OCI-LY1 (cell line): ENCODE results near the gene JUP.

Source experiments
- H2AFZ ChIP-seq: fragments of 200-600 bp; sonication (generic), shearing (Covaris generic); 2 replicates; pipeline ENCODE4 v1.6.0; 2014; ENCODE audit warnings: antibody characterized with exemption, mild to moderate bottlenecking, low read length
- H3F3A ChIP-seq: fragments of 200-600 bp; sonication (generic), shearing (Covaris generic); 2 replicates; pipeline ENCODE4 v1.6.0; 2014; ENCODE audit warnings: mild to moderate bottlenecking, antibody characterized with exemption, low read length, moderate library complexity; ENCODE audit not compliant: insufficient read depth
- H3K27ac ChIP-seq: fragments of 200-600 bp; sonication (generic); 2 replicates; pipeline ENCODE4 v1.5.1; 2014; ENCODE audit warnings: low read length, mixed run types, mild to moderate bottlenecking, low read depth; ENCODE audit not compliant: poor library complexity, severe bottlenecking
- H3K27me3 ChIP-seq: fragments of 200-600 bp; sonication (generic); 2 replicates; pipeline ENCODE4 v1.6.0; 2014; ENCODE audit warnings: antibody characterized with exemption, mild to moderate bottlenecking, low read length, moderate library complexity; ENCODE audit not compliant: insufficient read depth
- H3K36me3 ChIP-seq: fragments of 200-600 bp; sonication (generic); 2 replicates; pipeline ENCODE4 v1.6.1; 2014; ENCODE audit warnings: mild to moderate bottlenecking, antibody characterized with exemption, low read length, moderate library complexity, mixed read lengths; ENCODE audit not compliant: insufficient read depth
- H3K4me1 ChIP-seq: fragments of 200-600 bp; sonication (generic); 2 replicates; pipeline ENCODE4 v1.5.1; 2014; ENCODE audit warnings: mild to moderate bottlenecking, low read length, moderate library complexity; ENCODE audit not compliant: insufficient read depth, severe bottlenecking
- H3K4me2 ChIP-seq: fragments of 200-600 bp; sonication (generic), shearing (Covaris generic); 2 replicates; pipeline ENCODE4 v1.6.1; 2014; ENCODE audit warnings: low read length
- H3K4me3 ChIP-seq: fragments of 200-600 bp; sonication (generic); 2 replicates; pipeline ENCODE4 v1.5.1; 2014; ENCODE audit warnings: low read length, low read depth, mild to moderate bottlenecking, mixed read lengths; ENCODE audit not compliant: poor library complexity, severe bottlenecking
- H3K79me2 ChIP-seq: fragments of 200-600 bp; shearing (Covaris generic); 2 replicates; pipeline ENCODE4 v1.6.1; 2016; ENCODE audit warnings: mixed run types, low read length, mixed read lengths; ENCODE audit not compliant: insufficient read depth
- H3K9ac ChIP-seq: fragments of 200-600 bp; sonication (generic), shearing (Covaris generic); 2 replicates; pipeline ENCODE4 v1.6.1; 2014; ENCODE audit warnings: mild to moderate bottlenecking, low read length, mixed read lengths
- H3K9me2 ChIP-seq: fragments of 200-600 bp; sonication (generic), shearing (Covaris generic); 2 replicates; pipeline ENCODE4 v1.6.1; 2014; ENCODE audit warnings: low read depth, mild to moderate bottlenecking, low read length, mixed read lengths
- H3K9me3 ChIP-seq: fragments of 200-600 bp; shearing (Covaris generic); 2 replicates; pipeline ENCODE4 v1.6.1; 2014; ENCODE audit warnings: low read length, mixed read lengths
- H4K20me1 ChIP-seq: fragments of 200-600 bp; sonication (generic), shearing (Covaris generic); 2 replicates; pipeline ENCODE4 v1.6.0; 2016; ENCODE audit warnings: mild to moderate bottlenecking, low read length; ENCODE audit not compliant: insufficient read depth
- EZH2 ChIP-seq: fragments of 200-600 bp; sonication (generic), shearing (Covaris generic); IDR thresholded peaks from 2 replicates; pipeline ENCODE4 v1.8.0; 2017; ENCODE audit warnings: borderline replicate concordance, mixed run types, mild to moderate bottlenecking, antibody characterized with exemption, low read length, moderate library complexity, mixed read lengths
- TF ChIP-seq, protein P1 (sequence below): fragments of 200-600 bp; sonication (generic), shearing (Covaris generic); IDR thresholded peaks from 2 replicates; pipeline ENCODE4 v1.5.1; 2017; ENCODE audit warnings: mild to moderate bottlenecking, antibody characterized with exemption, low read length, moderate library complexity, mixed read lengths

Gene JUP

DNA sequence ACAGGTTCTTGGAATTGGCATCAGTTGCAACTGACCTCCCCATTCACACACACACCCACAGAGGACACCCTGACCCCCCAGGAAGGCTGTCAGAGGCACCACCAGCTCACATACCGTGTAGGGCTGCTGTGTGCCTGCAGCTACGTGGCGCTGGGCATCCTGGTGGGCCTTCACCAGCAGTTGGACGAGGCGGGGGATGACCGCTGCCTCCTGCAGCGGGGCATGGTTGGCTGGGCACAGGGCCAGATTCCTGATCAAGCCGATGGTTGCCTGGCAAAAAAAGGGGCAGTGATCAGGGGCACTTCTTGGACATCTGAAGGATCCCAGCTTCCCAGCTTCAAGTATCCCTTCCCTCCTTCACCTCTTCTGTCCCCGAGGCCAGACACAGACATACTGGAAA is 27.9 kb downstream of the JUP start:
- no peak overlapping the region for H3K4me3 ChIP-seq
- 0 out of 2 replicates have a peak, but pooled peaks cover 2% of the 10 kb centered on the region for H3K27me3 ChIP-seq
- no peaks in the 10 kb centered on the region for H4K20me1 ChIP-seq
- H3K4me2 ChIP-seq: no peak overlapping the region
- H3K4me1 ChIP-seq: no peaks in the 10 kb centered on the region
- no peak overlapping the region for H3K9ac ChIP-seq
- H3K79me2 ChIP-seq: no peaks in the 10 kb centered on the region
- H3K9me3 ChIP-seq: no peaks in the 10 kb centered on the region
- TF ChIP-seq, protein P1, sequence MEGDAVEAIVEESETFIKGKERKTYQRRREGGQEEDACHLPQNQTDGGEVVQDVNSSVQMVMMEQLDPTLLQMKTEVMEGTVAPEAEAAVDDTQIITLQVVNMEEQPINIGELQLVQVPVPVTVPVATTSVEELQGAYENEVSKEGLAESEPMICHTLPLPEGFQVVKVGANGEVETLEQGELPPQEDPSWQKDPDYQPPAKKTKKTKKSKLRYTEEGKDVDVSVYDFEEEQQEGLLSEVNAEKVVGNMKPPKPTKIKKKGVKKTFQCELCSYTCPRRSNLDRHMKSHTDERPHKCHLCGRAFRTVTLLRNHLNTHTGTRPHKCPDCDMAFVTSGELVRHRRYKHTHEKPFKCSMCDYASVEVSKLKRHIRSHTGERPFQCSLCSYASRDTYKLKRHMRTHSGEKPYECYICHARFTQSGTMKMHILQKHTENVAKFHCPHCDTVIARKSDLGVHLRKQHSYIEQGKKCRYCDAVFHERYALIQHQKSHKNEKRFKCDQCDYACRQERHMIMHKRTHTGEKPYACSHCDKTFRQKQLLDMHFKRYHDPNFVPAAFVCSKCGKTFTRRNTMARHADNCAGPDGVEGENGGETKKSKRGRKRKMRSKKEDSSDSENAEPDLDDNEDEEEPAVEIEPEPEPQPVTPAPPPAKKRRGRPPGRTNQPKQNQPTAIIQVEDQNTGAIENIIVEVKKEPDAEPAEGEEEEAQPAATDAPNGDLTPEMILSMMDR: no peak
- no peak for TF ChIP-seq EZH2
- no peaks in the 10 kb centered on the region for H3K9me2 ChIP-seq
- no peak overlapping the region for H3K27ac ChIP-seq
- peaks cover 25% of the 10 kb centered on the region for H3K36me3 ChIP-seq
- H2AFZ ChIP-seq: no peak overlapping the region
- no peaks in the 10 kb centered on the region for H3F3A ChIP-seq

DNA sequence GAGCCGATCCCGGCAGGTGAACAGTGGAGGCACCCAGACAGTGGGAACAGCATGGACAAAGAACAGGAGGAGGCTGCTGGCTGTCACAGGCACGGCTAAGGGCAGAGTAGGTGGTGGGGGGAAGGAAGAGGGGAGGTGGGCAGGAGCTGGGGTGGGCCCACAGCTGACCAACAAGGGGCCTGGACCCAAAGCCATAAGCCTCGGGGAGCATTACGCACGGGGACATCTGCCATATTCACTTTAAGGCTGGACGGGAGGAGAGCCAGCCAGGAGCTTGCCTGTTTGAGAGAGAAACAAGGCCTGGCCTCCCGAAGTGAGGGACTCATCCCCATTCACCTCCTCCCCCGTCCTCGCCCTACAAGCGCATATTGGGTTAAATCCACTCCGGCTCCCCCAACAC is 32.4 kb downstream of the JUP start:
- Histone ChIP-seq H3K79me2 (no peaks in the 10 kb centered on the region), H3K27me3 (0 out of 2 replicates have a peak, but pooled peaks cover 3% of the 10 kb centered on the region), H3F3A (no peaks in the 10 kb centered on the region), H3K4me3 (no peak overlapping the region), H3K36me3 (peaks cover 12% of the 10 kb centered on the region; the same call in 1 of the 2 replicates), H2AFZ (no peak overlapping the region), H3K9ac (no peak overlapping the region), H3K4me1 (no peaks in the 10 kb centered on the region), H3K9me2 (no peaks in the 10 kb centered on the region), H3K27ac (no peak overlapping the region), H3K9me3 (no peaks in the 10 kb centered on the region), H4K20me1 (no peaks in the 10 kb centered on the region), H3K4me2 (no peak overlapping the region)
- TF ChIP-seq, protein P1: no peak
- no peak for TF ChIP-seq EZH2

DNA sequence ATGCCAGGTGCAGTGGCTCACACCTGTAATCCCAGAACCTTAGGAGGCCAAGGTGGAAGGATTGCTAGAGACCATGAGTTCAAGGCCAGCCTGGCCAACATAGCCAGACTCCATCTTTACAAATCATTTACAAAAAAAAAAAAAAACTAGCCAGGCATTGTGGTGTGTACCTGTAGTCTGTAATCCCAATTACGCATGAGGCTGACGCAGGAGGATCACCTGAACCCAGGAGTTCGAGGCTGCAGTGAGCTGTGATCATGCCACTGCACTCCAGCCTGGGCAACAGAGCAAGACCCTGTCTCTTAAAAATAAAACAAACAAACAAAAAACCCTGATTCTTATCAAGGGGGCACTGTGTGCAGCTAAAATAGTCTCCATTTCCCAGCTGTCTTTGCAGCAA is 35.2 kb downstream of the JUP start:
- Histone ChIP-seq H3K79me2 (no peaks in the 10 kb centered on the region), H4K20me1 (no peaks in the 10 kb centered on the region), H3K4me3 (no peak overlapping the region), H3K4me1 (no peaks in the 10 kb centered on the region), H3K9me3 (no peaks in the 10 kb centered on the region), H2AFZ (no peak overlapping the region), H3F3A (no peaks in the 10 kb centered on the region), H3K9ac (no peak overlapping the region), H3K36me3 (peaks cover 4% of the 10 kb centered on the region; the same call in 1 of the 2 replicates), H3K27ac (no peak overlapping the region), H3K4me2 (no peak overlapping the region), H3K9me2 (no peaks in the 10 kb centered on the region), H3K27me3 (0 out of 2 replicates have a peak, but pooled peaks cover 3% of the 10 kb centered on the region)
- TF ChIP-seq EZH2: no peak
- TF ChIP-seq, protein P1: no peak
